Activated CD4-positive, alpha-beta T cell treated with anti-CD3 and anti-CD28 coated beads, Interleukin-2, amount 50 U/mL, for 16 hours (primary cell): ENCODE measurements around the gene PLXNA3.
A peak's percentile ranks its signal among the peaks of the same experiment; 100 is the strongest.

Experiments
- DNase-seq: peaks from one replicate; pipeline ENCODE4 v3.0.0-alpha.2; 2020

PLXNA3 gene

DNA sequence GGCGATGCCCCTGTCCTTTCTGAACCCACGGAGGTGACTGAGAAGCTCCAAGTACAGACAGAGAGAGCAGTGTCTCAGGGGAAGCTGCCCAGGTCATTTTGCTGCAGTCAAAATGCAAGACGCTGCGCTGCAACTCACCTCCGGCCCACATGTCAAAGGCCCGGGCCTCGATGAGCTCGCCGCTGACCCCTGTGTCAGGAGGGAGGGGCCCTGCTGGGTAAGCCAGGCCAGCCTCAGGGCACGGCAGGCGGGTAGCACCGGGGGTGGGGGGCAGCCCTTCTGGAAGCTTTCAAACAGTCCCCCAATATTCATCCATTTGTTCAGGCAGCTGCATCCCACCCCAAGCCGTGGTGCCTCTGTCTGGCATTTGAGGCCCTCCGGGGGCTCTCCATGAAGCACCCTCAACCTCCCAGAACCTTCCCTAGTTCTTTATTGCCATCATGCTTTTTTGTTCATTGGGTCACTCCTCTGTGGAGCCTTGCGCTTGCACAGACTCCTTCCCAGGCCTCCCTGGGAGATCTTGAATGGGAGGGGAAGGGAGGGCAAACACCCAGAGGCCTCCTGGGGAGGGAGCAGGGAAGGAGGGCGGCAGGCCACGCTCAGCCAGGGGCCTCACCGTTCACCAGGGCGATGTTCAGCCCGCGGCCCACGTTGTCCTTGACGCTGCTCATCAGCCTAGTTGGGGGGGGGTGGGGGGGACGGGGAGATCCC is 49.7 kb downstream of the PLXNA3 start:
- DNase-seq, result no peak

DNA sequence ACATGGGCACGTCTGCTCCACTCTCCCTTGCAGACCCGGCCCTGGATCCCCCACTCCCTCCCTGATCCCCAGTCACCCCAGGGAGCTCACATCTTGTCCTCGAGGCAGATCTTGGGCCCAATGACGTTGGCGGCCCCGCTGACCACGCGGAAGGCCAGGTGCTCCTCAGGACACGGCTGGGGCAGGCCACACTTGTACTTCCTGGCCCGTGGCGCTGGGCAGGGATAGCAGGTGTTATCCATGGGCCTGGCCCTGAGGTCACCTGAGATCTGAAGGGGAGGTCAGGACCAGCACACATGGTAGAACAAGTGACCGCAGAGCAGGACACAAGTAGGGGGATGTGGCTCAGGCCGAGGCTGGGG is 50.3 kb downstream of the PLXNA3 start:
- no peak for DNase-seq

DNA sequence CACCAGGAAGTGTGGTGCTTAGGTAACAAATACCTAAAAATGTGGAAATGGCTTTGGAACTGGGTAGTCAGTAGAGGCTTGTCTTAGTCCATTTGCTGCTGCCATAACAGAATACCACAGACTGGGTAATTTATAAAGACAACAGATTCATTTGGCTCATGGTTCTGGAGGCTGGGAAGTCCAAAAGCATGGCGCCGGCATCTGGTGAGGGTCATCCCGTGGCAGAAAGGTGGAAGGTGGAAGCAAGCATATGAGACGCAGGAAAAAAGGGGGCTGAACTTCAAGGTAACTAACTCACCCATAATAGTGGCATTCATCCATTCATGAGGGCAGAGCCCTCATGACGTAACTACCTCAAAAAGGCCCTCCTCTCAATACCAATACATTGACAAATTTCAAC is 51.4 kb downstream of the PLXNA3 start:
- no peak for DNase-seq

DNA sequence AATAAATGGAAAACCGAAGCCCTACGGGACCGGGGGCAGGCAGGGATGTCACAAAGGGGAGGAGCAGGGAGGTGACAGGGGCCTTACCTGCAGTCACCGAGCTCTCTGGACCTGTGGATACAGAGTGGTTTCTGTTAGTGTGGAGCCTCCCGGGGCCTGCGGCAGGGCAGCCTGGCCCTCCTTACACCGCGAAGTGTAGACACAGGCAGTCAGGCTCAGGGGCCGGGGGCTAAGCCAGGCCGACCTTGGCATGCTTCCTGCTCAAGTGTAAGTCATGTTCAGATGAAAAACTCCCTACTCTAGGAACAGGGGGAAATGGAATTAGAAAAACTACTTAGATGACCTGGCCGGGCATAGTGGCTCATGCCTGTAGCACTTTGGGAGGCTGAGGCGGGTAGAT is 53.7 kb downstream of the PLXNA3 start:
- no peak for DNase-seq

DNA sequence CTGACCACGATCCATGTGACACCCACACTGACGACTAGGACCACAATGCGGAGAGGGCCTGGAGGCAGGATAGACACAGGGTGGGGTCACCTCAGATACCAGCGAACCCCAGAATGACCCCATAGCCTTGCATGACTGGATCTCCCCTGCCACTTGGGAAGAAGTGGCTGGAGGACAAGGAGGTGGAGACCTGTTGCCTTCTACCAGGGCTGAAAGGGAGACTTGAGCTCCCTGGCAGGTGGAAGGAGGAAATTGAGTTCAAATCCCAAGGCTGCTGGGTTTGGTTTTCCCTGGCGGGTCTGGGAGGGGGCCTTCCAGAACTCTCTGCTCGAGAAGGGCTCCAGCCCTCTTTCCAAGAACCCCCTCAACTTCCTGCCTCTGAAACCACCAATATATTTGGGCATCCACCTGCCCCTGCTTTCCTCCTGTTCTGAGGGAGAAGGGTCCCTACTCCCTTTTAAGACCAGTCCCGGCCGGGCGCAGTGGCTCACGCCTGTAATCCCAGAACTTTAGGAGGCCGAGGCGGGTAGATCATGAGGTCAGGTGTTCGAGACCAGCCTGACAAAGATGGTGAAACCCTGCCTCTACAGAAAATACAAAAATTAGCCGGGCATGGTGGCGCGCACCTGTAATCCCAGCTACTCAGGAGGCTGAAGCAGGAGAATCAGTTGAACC is 54.9 kb downstream of the PLXNA3 start:
- no peak for DNase-seq

DNA sequence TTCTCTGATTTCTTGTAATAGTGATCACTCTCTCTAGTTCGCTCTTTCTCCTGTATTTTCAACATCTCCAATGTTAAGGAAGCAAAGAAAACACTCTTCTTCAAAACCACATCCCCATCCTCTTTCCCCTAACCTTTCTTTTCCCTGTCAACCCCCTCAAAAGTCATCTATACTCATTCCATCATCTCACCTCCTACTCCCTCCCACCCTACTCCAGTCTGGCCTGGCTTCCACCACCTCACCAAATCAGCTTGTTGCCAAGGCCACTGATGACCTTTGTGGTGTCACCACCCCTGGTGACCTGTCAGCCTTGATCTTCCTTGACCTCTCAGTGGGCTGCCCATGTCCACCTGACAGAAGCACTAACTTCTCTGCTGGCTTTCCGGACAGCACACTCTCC is 55.6 kb downstream of the PLXNA3 start:
- no peak for DNase-seq

DNA sequence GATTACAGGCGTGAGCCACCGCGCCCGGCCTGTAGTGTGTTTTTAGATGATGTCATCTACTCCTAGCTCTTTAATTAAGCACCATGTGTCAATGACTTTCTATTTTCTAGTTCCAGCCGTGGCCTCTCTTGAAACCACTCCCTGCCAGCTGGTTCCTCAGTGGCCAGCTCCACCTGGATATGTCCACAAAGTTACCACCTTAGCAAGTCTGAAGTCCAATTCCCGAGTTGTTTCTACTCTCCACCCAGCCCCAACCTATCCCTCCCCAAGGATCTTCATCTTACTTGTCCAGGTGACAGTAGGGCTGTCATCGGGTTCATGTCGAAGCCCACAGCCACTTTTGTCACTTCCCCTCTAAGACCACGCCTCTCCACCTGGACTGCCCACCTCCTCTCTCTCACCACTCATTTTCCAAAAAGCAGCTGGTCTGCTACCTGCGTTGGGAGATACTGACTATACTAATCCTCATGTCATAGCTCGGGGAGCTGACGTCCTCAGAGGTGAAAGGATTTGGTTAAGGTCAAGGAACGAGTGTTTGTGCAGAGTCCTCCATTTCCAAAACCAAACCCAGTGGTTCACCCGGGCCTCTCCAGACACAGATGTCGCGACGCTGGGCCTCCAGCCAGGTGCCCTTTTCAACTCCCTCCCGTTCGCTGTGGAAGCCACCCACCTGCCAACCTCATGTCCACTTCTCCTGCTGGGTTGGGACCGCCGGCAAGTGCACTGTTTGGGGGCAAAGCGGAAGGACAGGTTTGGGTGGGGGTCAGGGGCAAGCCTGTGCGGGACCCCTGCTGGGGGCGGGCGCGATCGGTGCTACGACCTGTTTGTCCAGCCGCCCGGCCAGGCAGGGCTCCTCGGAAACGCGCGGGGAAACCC is 57.2 kb downstream of the PLXNA3 start:
- DNase-seq, result peak; percentile 23

DNA sequence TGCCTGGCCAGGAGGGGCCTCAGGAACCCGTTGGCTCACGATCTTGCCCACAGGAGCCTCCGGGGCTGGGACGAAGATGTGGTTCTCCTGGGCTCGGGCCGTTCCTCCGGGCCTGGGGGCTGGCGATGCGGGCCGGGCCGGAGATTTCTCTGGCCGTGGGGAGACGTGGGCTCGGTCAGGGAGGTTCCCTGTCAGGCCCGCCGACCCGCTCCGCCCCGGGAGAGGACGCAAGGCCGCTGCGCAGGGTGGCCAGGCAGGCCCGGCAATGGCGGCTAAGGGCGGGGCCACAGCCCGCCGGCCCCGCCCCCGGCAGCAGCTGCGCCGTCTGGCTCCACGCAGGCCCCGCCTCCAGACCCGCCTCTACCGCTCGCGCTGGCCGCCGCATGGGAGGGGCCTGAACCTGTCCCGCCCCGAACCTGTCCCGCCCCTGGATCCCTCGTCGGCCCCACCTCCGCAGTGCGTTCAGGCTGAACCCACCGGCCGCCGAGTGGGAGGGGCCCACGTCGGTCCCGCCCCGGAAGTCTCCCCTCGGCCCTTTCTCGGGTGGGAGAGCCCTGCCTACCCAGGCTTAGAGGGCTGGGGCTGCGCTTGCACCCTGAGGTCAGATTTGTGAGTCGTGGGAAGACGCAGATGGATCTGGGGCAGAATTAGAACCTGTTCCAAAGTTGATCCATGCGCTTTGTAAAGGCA is 58.0 kb downstream of the PLXNA3 start, which contains the start of gene FAM3A:
Gene FAM3A (minus strand): TSS at position 267 of the 690 bp plus-strand sequence. CDS start 460 bp downstream, outside the sequence.
- DNase-seq, result peak; percentile 95

DNA sequence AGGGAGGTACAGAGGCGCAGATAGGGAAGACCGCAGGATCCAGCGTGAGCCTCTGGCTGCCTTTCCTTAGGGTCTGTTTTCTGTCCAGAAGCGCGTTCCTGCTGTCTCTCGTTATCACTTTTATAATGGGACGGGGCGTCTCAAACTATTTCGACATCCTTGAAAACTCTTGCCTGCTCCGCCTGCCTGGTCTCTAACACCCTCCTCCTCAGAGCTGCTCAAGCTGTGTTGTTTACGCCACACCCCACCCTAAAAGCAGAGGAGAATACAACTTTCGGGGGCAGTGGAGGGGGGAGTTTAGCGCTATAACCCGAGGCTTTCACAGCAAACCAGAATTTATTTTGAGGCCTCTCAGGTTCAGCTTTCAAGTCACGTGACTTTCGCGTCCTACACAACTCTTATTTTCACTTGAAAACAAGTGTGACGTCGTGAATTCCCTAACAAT is 58.6 kb downstream of the PLXNA3 start:
- no peak for DNase-seq

DNA sequence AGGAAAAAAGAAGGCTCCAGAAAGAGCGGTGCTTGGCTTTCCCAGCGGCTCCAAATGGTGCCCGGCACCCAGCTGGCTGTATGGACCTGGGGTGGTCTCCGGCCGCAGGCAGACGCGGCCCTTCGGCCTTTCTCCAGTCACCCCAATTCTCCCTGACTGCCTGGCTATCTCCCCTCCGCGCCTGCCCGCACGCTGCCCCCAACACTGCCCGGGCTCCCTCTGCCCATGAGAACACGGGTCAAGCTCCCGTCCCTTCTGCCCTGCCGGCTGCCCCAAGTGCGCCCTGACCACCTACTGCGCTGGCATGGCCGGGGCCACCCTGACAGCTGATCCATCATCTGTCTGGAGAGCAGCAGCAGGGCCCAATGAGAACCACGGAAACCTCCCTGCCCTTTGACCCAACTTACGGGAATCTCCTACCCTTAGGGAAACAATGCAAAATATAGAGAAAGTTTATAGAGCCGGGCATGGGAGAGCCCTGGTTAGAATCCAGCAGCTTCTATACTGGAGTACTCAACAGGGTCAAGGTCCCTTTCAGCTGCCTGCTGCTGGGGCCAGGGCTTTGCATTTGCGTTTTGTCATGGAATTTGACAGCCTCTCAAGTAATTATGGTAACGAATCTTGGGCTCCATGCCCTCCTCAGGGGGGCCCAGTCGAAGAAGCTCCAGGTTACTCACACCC is 59.2 kb downstream of the PLXNA3 start:
- no peak for DNase-seq

DNA sequence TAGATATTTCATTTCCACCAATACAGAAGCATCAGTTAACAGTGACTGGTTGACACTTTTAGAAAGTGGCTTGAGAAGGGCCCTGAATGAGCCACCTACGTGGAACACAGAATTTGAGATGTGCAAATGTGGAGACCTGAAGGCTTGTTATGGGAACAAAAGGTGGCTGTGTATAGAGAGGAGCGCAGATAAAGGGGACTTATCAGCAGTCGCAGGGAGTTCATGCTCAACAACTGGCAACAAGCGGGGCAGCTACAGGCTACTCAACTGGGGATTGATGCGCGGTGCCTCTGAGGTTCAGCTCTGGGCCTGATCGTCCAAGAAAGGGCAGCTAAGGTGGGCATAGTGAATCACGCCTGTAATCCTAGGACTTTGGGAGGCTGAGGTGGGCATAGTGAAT is 61.3 kb downstream of the PLXNA3 start:
- DNase-seq, result no peak

DNA sequence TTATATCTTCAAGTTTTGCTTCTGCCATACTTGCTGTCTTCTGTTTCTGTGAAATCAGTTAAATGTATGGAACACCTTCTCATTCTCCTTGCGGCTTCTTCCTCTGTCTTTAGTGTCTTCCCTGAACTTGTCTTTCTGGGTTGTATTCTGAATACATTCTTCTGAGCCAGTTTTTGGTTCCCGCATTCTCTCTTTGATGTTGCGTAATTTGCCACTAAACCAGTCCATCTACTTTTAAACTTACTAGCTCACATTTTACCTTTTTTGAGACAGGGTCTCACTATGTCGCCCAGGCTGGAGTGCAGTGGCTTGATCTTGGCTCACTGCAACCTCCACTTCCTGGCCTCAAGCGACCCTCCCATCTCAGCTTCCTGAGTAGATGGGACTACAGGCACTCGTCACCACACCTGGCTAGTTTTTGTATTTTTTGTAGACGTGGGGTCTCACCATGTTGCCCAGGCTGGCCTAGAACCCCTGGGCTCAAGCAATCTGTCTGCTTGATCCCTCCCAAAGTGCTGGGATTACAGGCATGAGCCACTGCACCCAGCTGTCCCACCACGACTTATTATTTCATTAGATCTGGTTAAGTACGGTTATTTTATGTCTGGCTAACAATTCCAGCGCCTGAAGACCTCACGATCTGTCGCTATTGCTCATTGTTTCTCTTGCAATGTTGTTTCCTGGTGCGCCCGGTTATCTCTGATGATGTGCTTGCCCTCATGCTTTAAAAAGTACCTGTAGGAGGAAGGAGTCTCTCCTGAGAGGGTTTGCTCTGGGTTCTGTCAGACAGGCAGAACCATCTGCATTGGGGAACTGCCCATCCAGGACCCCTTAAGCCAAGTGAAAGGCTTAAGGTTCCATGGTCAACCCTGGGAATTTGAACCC is 67.8 kb downstream of the PLXNA3 start:
- DNase-seq, result no peak

DNA sequence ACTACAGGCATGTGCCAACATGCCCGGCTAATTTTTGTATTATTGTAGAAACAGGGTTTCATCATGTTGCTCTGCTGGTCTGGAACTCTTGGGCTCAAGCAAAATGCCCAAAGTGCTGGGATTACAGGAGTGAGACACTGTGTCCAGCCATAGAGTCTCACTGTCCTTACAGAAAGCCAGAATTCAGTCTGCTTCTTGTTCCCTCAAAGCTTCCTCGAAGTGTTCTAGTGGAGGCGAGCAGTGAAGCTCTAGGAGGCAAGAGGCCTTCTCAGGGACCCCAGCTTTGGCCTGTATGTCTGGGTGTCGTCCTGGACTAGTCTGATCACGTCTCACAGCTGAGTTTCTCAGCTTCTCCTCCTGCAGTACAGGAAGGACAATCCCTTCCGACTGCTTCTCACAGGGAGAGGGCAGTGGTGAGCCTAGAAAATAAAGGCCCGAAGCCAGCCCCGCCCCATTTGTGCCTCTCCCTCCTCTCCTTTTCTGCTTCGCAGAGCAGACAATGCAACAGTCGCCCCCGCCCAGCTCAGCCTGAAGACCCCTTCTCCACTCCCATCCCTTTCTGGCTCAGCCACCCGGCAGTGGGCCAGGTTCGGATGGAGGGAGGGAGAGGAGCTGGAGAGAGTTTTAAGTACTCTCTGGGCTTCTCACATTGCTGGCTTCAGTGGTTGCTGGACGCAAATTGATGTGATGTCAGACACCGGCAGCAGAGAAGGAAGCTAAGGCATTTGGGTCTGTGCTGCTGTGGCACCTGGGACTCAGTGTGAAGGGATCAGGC is 69.0 kb downstream of the PLXNA3 start:
- peak; percentile 64 for DNase-seq
